ENCODE measurements around the gene LCN15. TPM values are rescaled to one million over a fixed set of nuclear protein-coding genes. Genes with fewer than 3 reads are reported as not detected.

LCN15 gene
- polyA plus RNA-seq, 4 donors: 0.46 to 38.5 (median 8.8) TPM

GRCh38 chr9:136751244-136751643, 13.1 kb downstream of the LCN15 start:
- no peak for FAIRE-seq
- WGBS, 3 donors: 87 to 96% (median 90%) methylated on average over 1 of the region's 1 CpG
- peaks cover 0 to 2% (median 0%) of the 10 kb centered on the region in 3 donors for H3K27me3 ChIP-seq (ENCODE audit: control insufficient read depth in 3 of 3, insufficient read depth in 3 of 3, low read length in 3 of 3)
- H3K9me3 ChIP-seq (ENCODE audit: control insufficient read depth in 2 of 2, insufficient read depth in 1 of 2, low read depth in 1 of 2, low read length in 1 of 2): peaks cover 0 to 19% of the 10 kb centered on the region in 2 donors
- H3K27ac ChIP-seq (ENCODE audit: low read depth in 1 of 3, low read length in 2 of 3): no peak overlapping the region
- no peak overlapping the region for H3K4me3 ChIP-seq (ENCODE audit: low read depth in 1 of 3, low read length in 3 of 3)
- H3K36me3 ChIP-seq (ENCODE audit: control insufficient read depth in 3 of 3, insufficient read depth in 2 of 3, low read depth in 1 of 3, low read length in 3 of 3): no peaks in the 10 kb centered on the region
- no peak for DNase-seq
- H3K4me1 ChIP-seq (ENCODE audit: control insufficient read depth in 3 of 3, insufficient read depth in 2 of 3, low read depth in 1 of 3, low read length in 2 of 3): no peaks in the 10 kb centered on the region

DNA sequence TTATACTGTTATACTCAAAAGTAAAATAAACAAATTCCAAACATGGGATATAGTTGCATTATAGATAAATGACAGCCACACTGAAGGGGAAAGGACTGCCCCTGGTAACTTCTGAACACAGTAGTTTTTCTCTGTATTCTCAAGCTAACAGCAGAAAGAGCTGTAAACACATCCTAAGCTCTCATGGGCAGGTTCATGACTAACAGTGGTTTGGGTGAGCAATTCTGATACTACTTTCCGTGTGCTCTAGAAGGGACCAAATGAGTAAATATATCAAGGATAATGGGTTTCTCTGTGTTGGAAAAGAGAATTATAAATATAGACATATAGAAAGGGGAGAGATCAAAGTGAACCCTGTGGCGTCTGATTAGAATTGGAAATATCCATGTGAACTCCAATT, 13.8 kb downstream of the LCN15 start:
- Histone ChIP-seq H3K4me3 (ENCODE audit: low read depth in 1 of 3, low read length in 3 of 3) (no peak overlapping the region), H3K9me3 (ENCODE audit: control insufficient read depth in 2 of 2, insufficient read depth in 1 of 2, low read depth in 1 of 2, low read length in 1 of 2) (peaks cover 0 to 13% of the 10 kb centered on the region in 2 donors), H3K4me1 (ENCODE audit: control insufficient read depth in 3 of 3, insufficient read depth in 2 of 3, low read depth in 1 of 3, low read length in 2 of 3) (no peaks in the 10 kb centered on the region), H3K36me3 (ENCODE audit: control insufficient read depth in 3 of 3, insufficient read depth in 2 of 3, low read depth in 1 of 3, low read length in 3 of 3) (no peaks in the 10 kb centered on the region), H3K27me3 (ENCODE audit: control insufficient read depth in 3 of 3, insufficient read depth in 3 of 3, low read length in 3 of 3) (peaks cover 0 to 2% (median 0%) of the 10 kb centered on the region in 3 donors), H3K27ac (ENCODE audit: low read depth in 1 of 3, low read length in 2 of 3) (no peak overlapping the region)
- DNase-seq (no peak), FAIRE-seq (no peak)
- 38 to 40% (median 40%) methylated on average over 2 of the region's 2 CpGs for WGBS, 3 donors

- Histone ChIP-seq H3K36me3 (ENCODE audit: control insufficient read depth in 3 of 3, insufficient read depth in 2 of 3, low read depth in 1 of 3, low read length in 3 of 3) (no peaks in the 10 kb centered on the region), H3K27ac (ENCODE audit: low read depth in 1 of 3, low read length in 2 of 3) (no peak overlapping the region), H3K9me3 (ENCODE audit: control insufficient read depth in 2 of 2, insufficient read depth in 1 of 2, low read depth in 1 of 2, low read length in 1 of 2) (peaks cover 0 to 10% of the 10 kb centered on the region in 2 donors), H3K4me1 (ENCODE audit: control insufficient read depth in 3 of 3, insufficient read depth in 2 of 3, low read depth in 1 of 3, low read length in 2 of 3) (no peaks in the 10 kb centered on the region), H3K4me3 (ENCODE audit: low read depth in 1 of 3, low read length in 3 of 3) (no peak overlapping the region), H3K27me3 (ENCODE audit: control insufficient read depth in 3 of 3, insufficient read depth in 3 of 3, low read length in 3 of 3) (peaks cover 0 to 2% (median 0%) of the 10 kb centered on the region in 3 donors)
- DNase-seq (no peak), FAIRE-seq (no peak)
- 77 to 84% (median 79%) methylated on average over 21 of the region's 21 CpGs for WGBS, 3 donors
These were observed 15.4 kb downstream of the LCN15 start for GRCh38 chr9:136748666-136749611.

DNA sequence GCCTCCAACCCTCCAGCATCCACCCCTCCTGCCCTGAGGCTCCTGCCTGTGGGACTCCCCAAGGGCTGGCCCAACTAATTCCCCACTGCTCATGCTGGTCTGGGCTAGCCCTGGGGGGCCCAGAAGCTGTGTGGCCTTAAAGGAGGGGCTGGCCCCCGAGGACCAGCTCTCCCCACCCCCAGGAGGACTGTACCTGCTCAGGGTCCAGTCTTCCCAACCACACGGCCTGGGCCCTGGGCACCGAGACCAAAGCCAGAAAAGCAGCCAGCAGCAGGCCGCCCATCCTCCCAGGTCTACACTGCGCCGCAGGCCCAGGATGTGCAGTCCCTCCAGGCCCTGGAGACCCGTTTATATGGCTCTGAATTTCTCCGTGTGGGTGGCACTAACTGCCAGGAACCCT, 16.1 kb downstream of the LCN15 start, which contains the start of gene LCN6:
TSS of gene LCN6 (minus strand) at position 325 of the 400 bp plus-strand sequence. CDS start at position 283, 42 bp downstream.
- Histone ChIP-seq H3K9me3 (ENCODE audit: control insufficient read depth in 2 of 2, insufficient read depth in 1 of 2, low read depth in 1 of 2, low read length in 1 of 2) (peaks cover 0 to 10% of the 10 kb centered on the region in 2 donors), H3K4me3 (ENCODE audit: low read depth in 1 of 3, low read length in 3 of 3) (no peak within 1 kb of the TSS), H3K27ac (ENCODE audit: low read depth in 1 of 3, low read length in 2 of 3) (no peak within 1 kb of the TSS), H3K27me3 (ENCODE audit: control insufficient read depth in 3 of 3, insufficient read depth in 3 of 3, low read length in 3 of 3) (peaks cover 0 to 4% (median under 1%) of the 10 kb centered on the region in 3 donors), H3K4me1 (ENCODE audit: control insufficient read depth in 3 of 3, insufficient read depth in 2 of 3, low read depth in 1 of 3, low read length in 2 of 3) (no peaks in the 10 kb centered on the region), H3K36me3 (ENCODE audit: control insufficient read depth in 3 of 3, insufficient read depth in 2 of 3, low read depth in 1 of 3, low read length in 3 of 3) (no peaks in the 10 kb centered on the region)
- 70 to 76% (median 75%) methylated on average over 8 of the region's 8 CpGs for WGBS, 3 donors
- DNase-seq (no peak), FAIRE-seq (no peak)

GRCh38 chr9:136747161-136748060, 16.9 kb downstream of the LCN15 start:
- DNase-seq (no peak), FAIRE-seq (no peak)
- Histone ChIP-seq H3K36me3 (ENCODE audit: control insufficient read depth in 3 of 3, insufficient read depth in 2 of 3, low read depth in 1 of 3, low read length in 3 of 3) (no peaks in the 10 kb centered on the region), H3K27ac (ENCODE audit: low read depth in 1 of 3, low read length in 2 of 3) (no peak overlapping the region), H3K9me3 (ENCODE audit: control insufficient read depth in 2 of 2, insufficient read depth in 1 of 2, low read depth in 1 of 2, low read length in 1 of 2) (peaks cover 0 to 10% of the 10 kb centered on the region in 2 donors), H3K4me3 (ENCODE audit: low read depth in 1 of 3, low read length in 3 of 3) (no peak overlapping the region), H3K4me1 (ENCODE audit: control insufficient read depth in 3 of 3, insufficient read depth in 2 of 3, low read depth in 1 of 3, low read length in 2 of 3) (peaks cover 0 to 8% (median 0%) of the 10 kb centered on the region in 3 donors), H3K27me3 (ENCODE audit: control insufficient read depth in 3 of 3, insufficient read depth in 3 of 3, low read length in 3 of 3) (peaks cover 0 to 10% (median 8%) of the 10 kb centered on the region in 3 donors)
- 66 to 84% (median 76%) methylated on average over 17 to 22 of the region's 22 CpGs for WGBS, 3 donors

- Histone ChIP-seq H3K4me1 (ENCODE audit: control insufficient read depth in 3 of 3, insufficient read depth in 2 of 3, low read depth in 1 of 3, low read length in 2 of 3) (peaks cover 0 to 16% (median 0%) of the 10 kb centered on the region in 3 donors), H3K27me3 (ENCODE audit: control insufficient read depth in 3 of 3, insufficient read depth in 3 of 3, low read length in 3 of 3) (peaks cover 0 to 16% (median 12%) of the 10 kb centered on the region in 3 donors), H3K4me3 (ENCODE audit: low read depth in 1 of 3, low read length in 3 of 3) (no peak overlapping the region), H3K9me3 (ENCODE audit: control insufficient read depth in 2 of 2, insufficient read depth in 1 of 2, low read depth in 1 of 2, low read length in 1 of 2) (peaks cover 0 to 3% of the 10 kb centered on the region in 2 donors), H3K36me3 (ENCODE audit: control insufficient read depth in 3 of 3, insufficient read depth in 2 of 3, low read depth in 1 of 3, low read length in 3 of 3) (no peaks in the 10 kb centered on the region), H3K27ac (ENCODE audit: low read depth in 1 of 3, low read length in 2 of 3) (no peak overlapping the region)
- 88 to 92% (median 90%) methylated on average over 16 to 18 of the region's 18 CpGs for WGBS, 3 donors
- FAIRE-seq (no peak), DNase-seq (no peak)
These were observed 17.7 kb downstream of the LCN15 start for GRCh38 chr9:136746621-136747020.

- no peak overlapping the region for H3K27ac ChIP-seq (ENCODE audit: low read depth in 1 of 3, low read length in 2 of 3)
- peaks cover 0 to 18% (median 16%) of the 10 kb centered on the region in 3 donors for H3K27me3 ChIP-seq (ENCODE audit: control insufficient read depth in 3 of 3, insufficient read depth in 3 of 3, low read length in 3 of 3)
- no peaks in the 10 kb centered on the region for H3K9me3 ChIP-seq (ENCODE audit: control insufficient read depth in 2 of 2, insufficient read depth in 1 of 2, low read depth in 1 of 2, low read length in 1 of 2)
- no peak overlapping the region for H3K4me3 ChIP-seq (ENCODE audit: low read depth in 1 of 3, low read length in 3 of 3)
- H3K4me1 ChIP-seq (ENCODE audit: control insufficient read depth in 3 of 3, insufficient read depth in 2 of 3, low read depth in 1 of 3, low read length in 2 of 3): peaks cover 0 to 21% (median 0%) of the 10 kb centered on the region in 3 donors
- DNase-seq: no peak
- 52 to 79% (median 66%) methylated on average over 13 to 22 of the region's 22 CpGs for WGBS, 3 donors
- H3K36me3 ChIP-seq (ENCODE audit: control insufficient read depth in 3 of 3, insufficient read depth in 2 of 3, low read depth in 1 of 3, low read length in 3 of 3): no peaks in the 10 kb centered on the region
- no peak for FAIRE-seq
These were observed 18.2 kb downstream of the LCN15 start for GRCh38 chr9:136746155-136746490.
